Motor neuron (in vitro differentiated cells): ENCODE data around the gene HECTD4. TPM values are rescaled to one million over a fixed set of nuclear protein-coding genes. Genes with fewer than 3 reads are reported as not detected.

Experiments used
- ATAC-seq, 8 experiments: fragments of 200-7000 bp; cut with Tn5 transposase; replicated peaks in 6 of 8; 2 replicates each; pipeline ENCODE4 v1.8.0; 2021; ENCODE audit warnings: mild to moderate bottlenecking in 8 of 8, moderate library complexity in 8 of 8
- H3K27ac ChIP-seq, 2 donors: fragments of 250-450 bp; sonication (Bioruptor Pico); 2 replicates each; pipeline ENCODE4 v1.9.0; 2021; ENCODE audit warnings: antibody characterized with exemption in 2 of 2, mild to moderate bottlenecking in 2 of 2, moderate library complexity in 1 of 2
- H3K4me1 ChIP-seq, 2 donors: fragments of 250-450 bp; sonication (Bioruptor Pico); replicated peaks in 1 of 2; 2 replicates each; pipeline ENCODE4 v1.6.1; 2021; ENCODE audit warnings: antibody characterized with exemption in 2 of 2, mild to moderate bottlenecking in 2 of 2, moderate library complexity in 1 of 2
- H3K4me3 ChIP-seq, 5 donors: fragments of 250-450 bp; sonication (Bioruptor Pico); 2 replicates each; pipeline ENCODE4 v1.9.0; 2021; ENCODE audit warnings: antibody characterized with exemption in 5 of 5, mild to moderate bottlenecking in 5 of 5, moderate library complexity in 4 of 5
- WGBS, 10 experiments: fragments of 450-650 bp; shearing (Covaris generic); methylation state at CpG; one replicate each; pipeline ENCODE4 v1.0.0; 2022; 5-methylcytosine and 5-hydroxymethylcytosine counted together
- in situ Hi-C, 9 experiments: fragments of 400-800 bp; cut with MboI; loops; one replicate each; pipeline ENCODE4 v1.15.0; 2021; ENCODE audit warnings: low sequenced_read_pairs in 9 of 9, low pct_unique_long_range_greater_than_20kb in 2 of 9; ENCODE audit not compliant: unreplicated experiment in 9 of 9
- total RNA-seq, 8 experiments: library from RNA; unstranded; fragments of 300-600 nt; gene quantifications; 2 replicates each; pipeline versions ENCODE4 v1.2.3 to v1.2.4, GENCODE V29; 2022

HECTD4 gene
- total RNA-seq, 8 experiments from 2014 or later = 15.2 to 80.4 (median 40.3) TPM

DNA sequence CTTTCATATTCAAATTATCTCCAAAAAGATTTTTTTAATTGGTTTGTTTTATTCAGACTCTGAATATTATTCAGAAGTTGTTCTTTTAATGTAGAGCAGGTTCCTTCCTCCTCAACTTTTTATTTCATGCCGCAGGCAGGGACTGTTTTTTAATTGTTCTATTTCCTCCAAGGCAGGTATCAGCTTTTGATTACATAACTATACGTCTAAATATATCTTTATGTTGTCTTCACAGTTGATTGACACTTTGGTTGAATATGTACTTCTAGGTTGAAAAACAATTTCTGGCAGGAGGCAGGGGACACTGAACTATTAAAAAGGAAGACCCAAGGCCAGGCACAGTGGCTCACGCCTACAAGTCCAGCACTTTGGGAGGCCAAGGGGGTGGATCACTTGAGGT is 82.5 kb downstream of the HECTD4 start:
- ATAC-seq = no peak
- 60 to 100% (median 96%) methylated on average over 1 to 3 of the region's 3 CpGs for WGBS, 10 experiments
- in situ Hi-C loops = loop anchor here in 2 of 9 experiments (25.0 kb wide), 1 partner anchor 88 kb away; the partner anchor contains the start of gene HECTD4 (in 2 of the 2)

DNA sequence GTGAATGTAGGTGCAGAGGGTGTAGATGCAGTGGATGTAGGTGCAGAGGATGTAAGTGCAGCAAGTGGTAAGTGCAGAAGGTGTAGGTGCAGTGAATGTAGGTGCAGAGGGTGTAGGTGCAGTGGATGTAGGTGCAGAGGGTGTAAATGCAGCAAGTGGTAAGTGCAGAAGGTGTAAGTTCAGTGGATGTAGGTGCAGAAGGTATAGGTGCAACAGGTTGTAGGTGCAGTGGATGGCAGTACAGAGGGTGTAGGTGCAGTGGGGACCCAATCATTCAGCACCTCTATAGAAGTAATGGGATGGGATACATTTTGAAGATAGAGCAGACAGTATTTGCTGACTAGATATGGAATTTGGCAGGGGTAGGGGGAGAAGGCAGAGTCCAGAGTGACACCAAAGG is 85.0 kb downstream of the HECTD4 start:
- Histone ChIP-seq H3K4me1 (no peaks in the 10 kb centered on the region), H3K27ac (no peak overlapping the region), H3K4me3 (no peak overlapping the region)
- in situ Hi-C loops = loop anchor here in 2 of 9 experiments (25.0 kb wide), 1 partner anchor 90 kb away; the partner anchor contains the start of gene HECTD4 (in 2 of the 2)
- no peak for ATAC-seq

More for the DNA sequence above, 82.5 kb downstream of the HECTD4 start:
- H3K4me3 ChIP-seq = no peak overlapping the region
- peaks cover 0 to 3% of the 10 kb centered on the region in 2 donors for H3K4me1 ChIP-seq
- H3K27ac ChIP-seq = no peak overlapping the region

- Histone ChIP-seq H3K4me1 (no peaks in the 10 kb centered on the region), H3K27ac (no peak overlapping the region), H3K4me3 (no peak overlapping the region)
- 57 to 100% (median 100%) methylated on average over 1 to 3 of the region's 3 CpGs; no CpG with 5 or more reads in 4 of the 10 experiments for WGBS, 10 experiments
- in situ Hi-C loops = loop anchor here in 2 of 9 experiments (25.0 kb wide), 1 partner anchor 91 kb away; the partner anchor contains the start of gene HECTD4 (in 2 of the 2)
- ATAC-seq = no peak
Observed at GRCh38 chr12:112296183-112296582, 86.0 kb downstream of the HECTD4 start.

- no peak overlapping the region for H3K27ac ChIP-seq
- in situ Hi-C loops = loop anchor here in 2 of 9 experiments (25.0 kb wide), 1 partner anchor 93 kb away; the partner anchor contains the start of gene HECTD4 (in 2 of the 2)
- ATAC-seq = no peak
- 77 to 100% (median 90%) methylated on average over 1 to 9 of the region's 9 CpGs for WGBS, 10 experiments
- no peak overlapping the region for H3K4me3 ChIP-seq
- H3K4me1 ChIP-seq = no peaks in the 10 kb centered on the region
Observed at GRCh38 chr12:112294793-112295192, 87.4 kb downstream of the HECTD4 start.

- Histone ChIP-seq H3K4me3 (no peak overlapping the region), H3K27ac (no peak overlapping the region), H3K4me1 (no peaks in the 10 kb centered on the region)
- in situ Hi-C loops = loop anchor here in 2 of 9 experiments (25.0 kb wide), 1 partner anchor 99 kb away; the partner anchor contains the start of gene HECTD4 (in 2 of the 2)
- WGBS, 10 experiments = 75 to 100% (median 100%) methylated on average over 1 of the region's 1 CpG; no CpG with 5 or more reads in 5 of the 10 experiments
- ATAC-seq = no peak
Observed at GRCh38 chr12:112288638-112289037, 93.6 kb downstream of the HECTD4 start.

GRCh38 chr12:112285600-112286401 is 96.4 kb downstream of the HECTD4 start:
- WGBS, 10 experiments = 60 to 100% (median 90%) methylated on average over 1 to 5 of the region's 5 CpGs
- H3K4me3 ChIP-seq = no peak overlapping the region
- no peak overlapping the region for H3K27ac ChIP-seq
- ATAC-seq = peak in 1 of 8 experiments; percentile 34
- no peaks in the 10 kb centered on the region for H3K4me1 ChIP-seq
- in situ Hi-C loops = loop anchor here in 2 of 9 experiments (25.0 kb wide), 1 partner anchor 102 kb away; the partner anchor contains the start of gene HECTD4 (in 2 of the 2)

GRCh38 chr12:112283546-112283945 is 98.7 kb downstream of the HECTD4 start:
- in situ Hi-C loops = loop anchor here in 2 of 9 experiments (25.0 kb wide), 1 partner anchor 104 kb away; the partner anchor contains the start of gene HECTD4 (in 2 of the 2)
- peak in 3 of 8 experiments; percentile 14 to 45 (median 21) for ATAC-seq
- no peak overlapping the region for H3K4me3 ChIP-seq
- WGBS, 10 experiments = 0 to 100% (median 75%) methylated on average over 1 to 2 of the region's 2 CpGs; no CpG with 5 or more reads in 2 of the 10 experiments
- H3K27ac ChIP-seq = no peak overlapping the region
- no peaks in the 10 kb centered on the region for H3K4me1 ChIP-seq

DNA sequence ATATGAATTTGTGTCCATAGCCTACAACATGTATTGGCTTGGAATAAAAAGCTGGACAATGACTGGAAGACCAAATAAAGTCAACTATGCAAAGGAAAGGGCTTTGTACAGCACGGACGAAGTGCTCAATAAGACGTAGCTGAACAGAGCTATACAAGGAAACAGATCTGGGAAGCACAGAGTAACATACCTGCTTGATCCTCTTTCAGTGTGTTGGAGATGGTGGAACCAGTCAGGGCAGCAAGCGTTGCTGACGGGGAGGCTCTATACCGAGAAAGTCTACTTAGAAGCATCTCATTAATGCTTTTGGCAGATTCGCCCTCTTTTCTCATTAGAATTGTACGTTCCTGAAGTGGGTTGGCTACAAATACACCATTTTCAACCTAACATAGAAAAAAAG is 99.3 kb downstream of the HECTD4 start:
- H3K27ac ChIP-seq = no peak overlapping the region

DNA sequence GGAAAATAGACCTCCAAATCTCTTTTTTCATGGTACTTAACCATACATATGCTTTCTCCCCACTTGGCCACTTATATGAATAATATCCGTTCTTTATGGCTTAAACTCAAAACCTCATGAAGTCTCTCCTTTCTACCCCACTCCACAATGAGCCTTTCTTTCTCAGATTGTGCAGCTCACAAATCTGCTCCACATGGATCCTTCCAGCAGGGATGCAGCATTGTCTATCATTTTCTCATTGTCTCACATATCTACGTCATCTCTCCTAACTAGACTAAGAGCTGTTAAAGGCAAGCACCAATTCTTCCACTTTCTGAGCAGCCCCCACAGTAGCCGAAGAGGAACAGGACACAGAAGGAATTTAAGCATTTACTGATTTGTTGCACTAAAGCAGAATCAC is 106.4 kb downstream of the HECTD4 start:
- H3K27ac ChIP-seq = no peak overlapping the region
- 77 to 100% (median 90%) methylated on average over 1 to 3 of the region's 3 CpGs; no CpG with 5 or more reads in 2 of the 10 experiments for WGBS, 10 experiments
- in situ Hi-C loops = loop anchor here in 2 of 9 experiments (25.0 kb wide), 1 partner anchor 111 kb away; the partner anchor contains the start of gene HECTD4 (in 2 of the 2)

More for the DNA sequence above, 99.3 kb downstream of the HECTD4 start:
- no peak for ATAC-seq
- no peak overlapping the region for H3K4me3 ChIP-seq
- H3K4me1 ChIP-seq = no peaks in the 10 kb centered on the region
- WGBS, 10 experiments = 80 to 100% (median 95%) methylated on average over 1 to 8 of the region's 8 CpGs
- in situ Hi-C loops = loop anchor here in 2 of 9 experiments (25.0 kb wide), 1 partner anchor 104 kb away; the partner anchor contains the start of gene HECTD4 (in 2 of the 2)

DNA sequence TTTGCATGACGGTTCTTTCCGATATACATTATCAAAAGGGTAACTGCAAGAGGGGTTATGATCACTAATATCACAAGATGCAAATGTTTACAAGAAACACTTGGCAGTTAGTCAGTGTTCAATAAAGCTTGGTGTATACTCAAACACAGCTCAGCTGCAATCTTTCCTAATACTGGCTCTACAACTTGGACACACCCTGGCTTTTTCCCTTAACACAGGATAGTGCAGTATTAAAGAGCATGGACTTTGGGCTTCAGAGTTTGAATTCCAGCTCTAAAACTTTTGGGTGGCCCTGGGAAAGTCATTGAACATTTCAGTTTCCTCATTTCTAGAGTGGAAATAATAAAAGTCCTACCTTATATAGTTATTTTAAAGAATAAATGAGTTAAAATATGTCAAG is 107.0 kb downstream of the HECTD4 start:
- ATAC-seq = peak in 2 of 8 experiments; percentile 64 to 79
- no peak overlapping the region for H3K4me3 ChIP-seq
- no peaks in the 10 kb centered on the region for H3K4me1 ChIP-seq
- no peak overlapping the region for H3K27ac ChIP-seq
- in situ Hi-C loops = loop anchor here in 2 of 9 experiments (25.0 kb wide), 1 partner anchor 112 kb away; the partner anchor contains the start of gene HECTD4 (in 2 of the 2)
- 84 to 100% (median 98%) methylated on average over 2 of the region's 2 CpGs for WGBS, 10 experiments

More for the DNA sequence above, 106.4 kb downstream of the HECTD4 start:
- H3K4me1 ChIP-seq = no peaks in the 10 kb centered on the region
- ATAC-seq = no peak
- no peak overlapping the region for H3K4me3 ChIP-seq

DNA sequence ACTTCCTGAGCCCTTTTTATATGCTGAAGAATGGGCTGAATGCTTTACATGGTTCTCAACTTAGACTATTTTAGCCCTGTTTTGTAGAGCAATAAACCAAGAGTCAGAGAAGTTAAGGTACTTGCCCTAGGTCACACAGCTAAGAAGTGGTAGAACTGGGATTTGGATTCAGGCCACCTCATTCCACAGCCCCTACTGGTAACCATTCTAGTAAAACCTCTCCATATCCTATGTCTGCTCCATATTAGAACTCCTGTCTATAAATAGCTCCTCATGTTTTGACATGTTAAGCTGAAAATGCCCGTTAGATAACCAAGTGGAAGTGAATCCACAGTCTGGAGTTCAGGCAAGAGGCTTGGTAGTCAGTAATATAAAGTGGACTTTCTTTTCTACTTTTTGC is 111.6 kb downstream of the HECTD4 start:
- H3K4me1 ChIP-seq = no peaks in the 10 kb centered on the region
- no peak for ATAC-seq
- no peak overlapping the region for H3K4me3 ChIP-seq
- H3K27ac ChIP-seq = no peak overlapping the region
- in situ Hi-C loops = loop anchor here in 1 of 9 experiments (25.0 kb wide), 1 partner anchor 117 kb away; the partner anchor contains the start of gene HECTD4
- 10 to 100% (median 100%) methylated on average over 1 of the region's 1 CpG; no CpG with 5 or more reads in 3 of the 10 experiments for WGBS, 10 experiments

GRCh38 chr12:112266473-112266872 is 115.8 kb downstream of the HECTD4 start:
- no peak for ATAC-seq
- no peak overlapping the region for H3K4me3 ChIP-seq
- in situ Hi-C loops = loop anchor here in 1 of 9 experiments (25.0 kb wide), 1 partner anchor 121 kb away; the partner anchor contains the start of gene HECTD4
- no peak overlapping the region for H3K27ac ChIP-seq
- H3K4me1 ChIP-seq = no peaks in the 10 kb centered on the region
- 80 to 100% (median 93%) methylated on average over 1 to 2 of the region's 2 CpGs; no CpG with 5 or more reads in 5 of the 10 experiments for WGBS, 10 experiments
